ENCODE results near the gene SMYD5. TPM values are rescaled to one million over a fixed set of nuclear protein-coding genes. Genes with fewer than 3 reads are reported as not detected.
A peak's percentile ranks its signal among the peaks of the same experiment; 100 is the strongest.

SMYD5 gene
- total and polyA plus RNA-seq, 9 of the 15 experiments (the other 6 are each of a cell fraction or from before 2014, with no cell fraction given) = 11.4 to 56.8 (median 32.0) TPM

DNA sequence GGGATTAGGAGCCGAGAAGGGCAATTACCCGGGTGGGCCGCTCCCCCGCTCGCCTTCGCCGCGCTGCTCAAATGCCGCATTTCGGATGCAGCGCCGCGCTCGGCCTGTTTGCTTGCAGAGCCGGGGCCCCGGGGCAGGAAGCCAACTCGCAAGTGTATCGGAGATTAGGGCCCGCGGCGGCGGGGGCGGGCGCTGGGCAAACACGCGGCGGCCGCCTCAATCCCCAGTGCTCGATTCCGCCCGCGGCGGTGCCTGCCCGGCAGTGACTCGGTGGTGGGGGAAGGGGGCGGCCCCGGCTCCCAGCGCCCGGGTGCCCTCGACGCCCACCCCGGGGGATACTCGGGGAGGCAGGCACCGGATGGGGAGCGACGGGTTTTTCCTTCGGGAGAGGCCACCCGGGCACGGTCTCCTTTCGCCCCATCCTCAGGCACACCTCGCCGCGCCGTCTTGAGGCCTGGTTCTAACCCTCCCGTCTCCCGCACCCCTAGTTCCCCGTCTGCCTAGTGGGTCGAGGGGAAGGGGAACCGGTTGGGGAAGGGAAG is 38.3 kb upstream of the SMYD5 start (continued):
- TF ChIP-seq EGR1 (conservative IDR thresholded peaks at IDR 0.05) (peak; percentile 88), ZNF274 (IDR thresholded peaks at IDR 0.05; ENCODE audit: borderline replicate concordance, low read depth, low read length) (no peak), SMARCB1 (IDR thresholded peaks at IDR 0.05; ENCODE audit: insufficient read length, low read depth) (no peak), XRCC3 (IDR thresholded peaks at IDR 0.05) (no peak), EHMT2 (IDR thresholded peaks at IDR 0.05) (no peak), SMC3 (conservative IDR thresholded peaks at IDR 0.05; ENCODE audit: insufficient read depth, low read depth, low read length) (no peak), MTA2 (IDR thresholded peaks at IDR 0.05; ENCODE audit: low read depth) (no peak), HDAC1 (IDR thresholded peaks at IDR 0.05) (no peak), RBFOX2 (IDR thresholded peaks at IDR 0.05; ENCODE audit: low read depth, low read length) (peak; percentile 80), TEAD4 (IDR thresholded peaks at IDR 0.05; ENCODE audit: low read length) (no peak), TEAD4 (CRISPR knock-in tag; IDR thresholded peaks at IDR 0.05; ENCODE audit: borderline replicate concordance) (no peak)
- TF ChIP-seq, protein P1, sequence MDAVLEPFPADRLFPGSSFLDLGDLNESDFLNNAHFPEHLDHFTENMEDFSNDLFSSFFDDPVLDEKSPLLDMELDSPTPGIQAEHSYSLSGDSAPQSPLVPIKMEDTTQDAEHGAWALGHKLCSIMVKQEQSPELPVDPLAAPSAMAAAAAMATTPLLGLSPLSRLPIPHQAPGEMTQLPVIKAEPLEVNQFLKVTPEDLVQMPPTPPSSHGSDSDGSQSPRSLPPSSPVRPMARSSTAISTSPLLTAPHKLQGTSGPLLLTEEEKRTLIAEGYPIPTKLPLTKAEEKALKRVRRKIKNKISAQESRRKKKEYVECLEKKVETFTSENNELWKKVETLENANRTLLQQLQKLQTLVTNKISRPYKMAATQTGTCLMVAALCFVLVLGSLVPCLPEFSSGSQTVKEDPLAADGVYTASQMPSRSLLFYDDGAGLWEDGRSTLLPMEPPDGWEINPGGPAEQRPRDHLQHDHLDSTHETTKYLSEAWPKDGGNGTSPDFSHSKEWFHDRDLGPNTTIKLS (IDR thresholded peaks at IDR 0.05; ENCODE audit: borderline replicate concordance, low read depth) = 0 out of 2 replicates have a peak, but pooled peaks have one; percentile 27
- TF ChIP-seq, protein P2, sequence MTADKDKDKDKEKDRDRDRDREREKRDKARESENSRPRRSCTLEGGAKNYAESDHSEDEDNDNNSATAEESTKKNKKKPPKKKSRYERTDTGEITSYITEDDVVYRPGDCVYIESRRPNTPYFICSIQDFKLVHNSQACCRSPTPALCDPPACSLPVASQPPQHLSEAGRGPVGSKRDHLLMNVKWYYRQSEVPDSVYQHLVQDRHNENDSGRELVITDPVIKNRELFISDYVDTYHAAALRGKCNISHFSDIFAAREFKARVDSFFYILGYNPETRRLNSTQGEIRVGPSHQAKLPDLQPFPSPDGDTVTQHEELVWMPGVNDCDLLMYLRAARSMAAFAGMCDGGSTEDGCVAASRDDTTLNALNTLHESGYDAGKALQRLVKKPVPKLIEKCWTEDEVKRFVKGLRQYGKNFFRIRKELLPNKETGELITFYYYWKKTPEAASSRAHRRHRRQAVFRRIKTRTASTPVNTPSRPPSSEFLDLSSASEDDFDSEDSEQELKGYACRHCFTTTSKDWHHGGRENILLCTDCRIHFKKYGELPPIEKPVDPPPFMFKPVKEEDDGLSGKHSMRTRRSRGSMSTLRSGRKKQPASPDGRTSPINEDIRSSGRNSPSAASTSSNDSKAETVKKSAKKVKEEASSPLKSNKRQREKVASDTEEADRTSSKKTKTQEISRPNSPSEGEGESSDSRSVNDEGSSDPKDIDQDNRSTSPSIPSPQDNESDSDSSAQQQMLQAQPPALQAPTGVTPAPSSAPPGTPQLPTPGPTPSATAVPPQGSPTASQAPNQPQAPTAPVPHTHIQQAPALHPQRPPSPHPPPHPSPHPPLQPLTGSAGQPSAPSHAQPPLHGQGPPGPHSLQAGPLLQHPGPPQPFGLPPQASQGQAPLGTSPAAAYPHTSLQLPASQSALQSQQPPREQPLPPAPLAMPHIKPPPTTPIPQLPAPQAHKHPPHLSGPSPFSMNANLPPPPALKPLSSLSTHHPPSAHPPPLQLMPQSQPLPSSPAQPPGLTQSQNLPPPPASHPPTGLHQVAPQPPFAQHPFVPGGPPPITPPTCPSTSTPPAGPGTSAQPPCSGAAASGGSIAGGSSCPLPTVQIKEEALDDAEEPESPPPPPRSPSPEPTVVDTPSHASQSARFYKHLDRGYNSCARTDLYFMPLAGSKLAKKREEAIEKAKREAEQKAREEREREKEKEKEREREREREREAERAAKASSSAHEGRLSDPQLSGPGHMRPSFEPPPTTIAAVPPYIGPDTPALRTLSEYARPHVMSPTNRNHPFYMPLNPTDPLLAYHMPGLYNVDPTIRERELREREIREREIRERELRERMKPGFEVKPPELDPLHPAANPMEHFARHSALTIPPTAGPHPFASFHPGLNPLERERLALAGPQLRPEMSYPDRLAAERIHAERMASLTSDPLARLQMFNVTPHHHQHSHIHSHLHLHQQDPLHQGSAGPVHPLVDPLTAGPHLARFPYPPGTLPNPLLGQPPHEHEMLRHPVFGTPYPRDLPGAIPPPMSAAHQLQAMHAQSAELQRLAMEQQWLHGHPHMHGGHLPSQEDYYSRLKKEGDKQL (CRISPR knock-in tag; IDR thresholded peaks at IDR 0.05; ENCODE audit: borderline replicate concordance) = no peak
- TF ChIP-seq, protein P3, sequence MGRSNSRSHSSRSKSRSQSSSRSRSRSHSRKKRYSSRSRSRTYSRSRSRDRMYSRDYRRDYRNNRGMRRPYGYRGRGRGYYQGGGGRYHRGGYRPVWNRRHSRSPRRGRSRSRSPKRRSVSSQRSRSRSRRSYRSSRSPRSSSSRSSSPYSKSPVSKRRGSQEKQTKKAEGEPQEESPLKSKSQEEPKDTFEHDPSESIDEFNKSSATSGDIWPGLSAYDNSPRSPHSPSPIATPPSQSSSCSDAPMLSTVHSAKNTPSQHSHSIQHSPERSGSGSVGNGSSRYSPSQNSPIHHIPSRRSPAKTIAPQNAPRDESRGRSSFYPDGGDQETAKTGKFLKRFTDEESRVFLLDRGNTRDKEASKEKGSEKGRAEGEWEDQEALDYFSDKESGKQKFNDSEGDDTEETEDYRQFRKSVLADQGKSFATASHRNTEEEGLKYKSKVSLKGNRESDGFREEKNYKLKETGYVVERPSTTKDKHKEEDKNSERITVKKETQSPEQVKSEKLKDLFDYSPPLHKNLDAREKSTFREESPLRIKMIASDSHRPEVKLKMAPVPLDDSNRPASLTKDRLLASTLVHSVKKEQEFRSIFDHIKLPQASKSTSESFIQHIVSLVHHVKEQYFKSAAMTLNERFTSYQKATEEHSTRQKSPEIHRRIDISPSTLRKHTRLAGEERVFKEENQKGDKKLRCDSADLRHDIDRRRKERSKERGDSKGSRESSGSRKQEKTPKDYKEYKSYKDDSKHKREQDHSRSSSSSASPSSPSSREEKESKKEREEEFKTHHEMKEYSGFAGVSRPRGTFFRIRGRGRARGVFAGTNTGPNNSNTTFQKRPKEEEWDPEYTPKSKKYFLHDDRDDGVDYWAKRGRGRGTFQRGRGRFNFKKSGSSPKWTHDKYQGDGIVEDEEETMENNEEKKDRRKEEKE (IDR thresholded peaks at IDR 0.05; ENCODE audit: borderline replicate concordance in 1 of 2, control insufficient read depth in 1 of 2, low read depth in 2 of 2, low read length in 1 of 2) = 0 out of 4 replicates have a peak, but pooled peaks of 1 of the 2 experiments have one; percentile 55
- TF ChIP-seq, protein P4, sequence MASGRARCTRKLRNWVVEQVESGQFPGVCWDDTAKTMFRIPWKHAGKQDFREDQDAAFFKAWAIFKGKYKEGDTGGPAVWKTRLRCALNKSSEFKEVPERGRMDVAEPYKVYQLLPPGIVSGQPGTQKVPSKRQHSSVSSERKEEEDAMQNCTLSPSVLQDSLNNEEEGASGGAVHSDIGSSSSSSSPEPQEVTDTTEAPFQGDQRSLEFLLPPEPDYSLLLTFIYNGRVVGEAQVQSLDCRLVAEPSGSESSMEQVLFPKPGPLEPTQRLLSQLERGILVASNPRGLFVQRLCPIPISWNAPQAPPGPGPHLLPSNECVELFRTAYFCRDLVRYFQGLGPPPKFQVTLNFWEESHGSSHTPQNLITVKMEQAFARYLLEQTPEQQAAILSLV (tag; IDR thresholded peaks at IDR 0.05) = no peak

Measured in K562 (cell line).